ENCODE measurements around the gene ABCB11. TPM values are rescaled to one million over a fixed set of nuclear protein-coding genes. Genes with fewer than 3 reads are reported as not detected.

Gene ABCB11
- total RNA-seq, 3 donors from 2014 or later: under 0.01 to 18.4 (median 0.66) TPM

- intact Hi-C loops (cut with DNase I; ENCODE audit: low total_unique reads): no loop called here
- no peak for DNase-seq (ENCODE audit: low spot score in 2 of 2)
- no peak for TF ChIP-seq POLR2A (IDR thresholded peaks at IDR 0.05)
- TF ChIP-seq CTCF (IDR thresholded peaks at IDR 0.05): no peak
- TF ChIP-seq POLR2AphosphoS5 (IDR thresholded peaks at IDR 0.05): no peak
Measured at GRCh38 chr2:169049142-169049541, 18.0 kb upstream of the ABCB11 start.

DNA sequence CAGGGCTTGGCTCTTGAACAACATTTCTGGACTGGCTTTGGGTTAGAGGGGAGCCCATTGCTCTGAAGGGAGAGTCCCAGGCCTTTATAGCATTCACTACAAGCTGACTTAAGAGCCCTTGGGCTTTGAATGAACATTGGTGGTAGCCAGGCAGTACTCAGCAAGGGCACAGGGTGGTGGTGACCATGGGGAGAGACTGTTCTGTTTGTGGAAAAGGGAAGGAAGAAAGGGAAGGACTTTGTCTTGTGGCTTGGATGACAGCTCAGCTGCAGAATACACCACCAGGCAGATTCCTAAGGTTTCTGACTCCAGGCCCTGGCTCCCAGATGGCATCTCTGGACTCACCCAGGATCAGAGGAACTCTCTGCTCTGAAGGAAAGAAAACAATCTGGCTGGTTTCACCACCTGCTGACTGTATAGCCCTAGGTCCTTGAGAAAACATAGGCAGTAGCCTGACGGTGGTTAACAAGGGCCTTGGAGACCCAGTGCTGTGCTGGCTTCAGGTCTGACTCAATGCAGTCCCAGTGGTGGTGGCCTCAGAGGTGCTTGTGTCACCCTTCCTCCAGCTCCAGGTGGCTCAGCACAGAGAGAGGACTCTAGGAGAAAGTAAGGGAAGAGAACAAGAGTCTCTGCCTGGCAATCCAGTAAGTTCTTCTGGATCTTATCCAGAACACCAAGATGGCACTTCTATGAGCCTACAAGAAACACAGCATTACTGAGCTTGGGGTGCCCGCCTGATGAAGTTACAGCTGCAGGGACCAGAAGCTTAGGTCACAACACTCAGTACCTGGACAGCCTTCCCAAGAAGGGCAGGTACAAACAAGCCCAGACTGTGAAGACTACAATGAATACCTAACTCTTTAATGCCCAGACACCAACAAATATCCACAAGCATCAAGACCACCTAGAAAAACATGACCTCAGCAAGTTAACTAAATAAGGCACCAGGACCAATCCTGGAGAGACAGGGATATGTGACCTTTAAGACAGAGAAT, 16.4 kb upstream of the ABCB11 start:
- intact Hi-C loops (cut with DNase I; ENCODE audit: low total_unique reads): no loop called here
- no peak for DNase-seq (ENCODE audit: low spot score in 2 of 2)
- H3K36me3 ChIP-seq: no peaks in the 10 kb centered on the region

More at GRCh38 chr2:169049142-169049541, 18.0 kb upstream of the ABCB11 start:
- no peak overlapping the region for H3K4me3 ChIP-seq
- no peaks in the 10 kb centered on the region for H3K4me1 ChIP-seq
- no peaks in the 10 kb centered on the region for H3K27me3 ChIP-seq
- H3K36me3 ChIP-seq: no peaks in the 10 kb centered on the region
- H3K9me3 ChIP-seq: peaks cover 0 to 5% of the 10 kb centered on the region in 2 donors
- no peak overlapping the region for H3K27ac ChIP-seq

GRCh38 chr2:169046440-169047151, 15.5 kb upstream of the ABCB11 start:
- H3K27me3 ChIP-seq: no peaks in the 10 kb centered on the region
- no peak for TF ChIP-seq POLR2A (IDR thresholded peaks at IDR 0.05)
- no peak for TF ChIP-seq CTCF (IDR thresholded peaks at IDR 0.05)
- no peak for TF ChIP-seq POLR2AphosphoS5 (IDR thresholded peaks at IDR 0.05)
- no peaks in the 10 kb centered on the region for H3K4me1 ChIP-seq
- intact Hi-C loops (cut with DNase I; ENCODE audit: low total_unique reads): no loop called here
- no peak overlapping the region for H3K4me3 ChIP-seq
- peaks cover 4 to 11% of the 10 kb centered on the region in 2 donors for H3K9me3 ChIP-seq
- H3K27ac ChIP-seq: no peak overlapping the region
- no peaks in the 10 kb centered on the region for H3K36me3 ChIP-seq
- DNase-seq (ENCODE audit: low spot score in 2 of 2): no peak

More for the DNA sequence above, 16.4 kb upstream of the ABCB11 start:
- Histone ChIP-seq H3K4me3 (no peak overlapping the region), H3K4me1 (no peaks in the 10 kb centered on the region), H3K9me3 (peaks cover 4 to 9% of the 10 kb centered on the region in 2 donors), H3K27ac (no peak overlapping the region), H3K27me3 (no peaks in the 10 kb centered on the region)
- TF ChIP-seq CTCF (IDR thresholded peaks at IDR 0.05) (no peak), POLR2AphosphoS5 (IDR thresholded peaks at IDR 0.05) (no peak), POLR2A (IDR thresholded peaks at IDR 0.05) (no peak)

- H3K27me3 ChIP-seq: no peaks in the 10 kb centered on the region
- H3K4me3 ChIP-seq: no peak overlapping the region
- no peaks in the 10 kb centered on the region for H3K4me1 ChIP-seq
- no peak for DNase-seq (ENCODE audit: low spot score in 2 of 2)
- no peaks in the 10 kb centered on the region for H3K36me3 ChIP-seq
- H3K9me3 ChIP-seq: peaks cover 4 to 11% of the 10 kb centered on the region in 2 donors
- TF ChIP-seq POLR2AphosphoS5 (IDR thresholded peaks at IDR 0.05): no peak
- no peak for TF ChIP-seq CTCF (IDR thresholded peaks at IDR 0.05)
- no peak for TF ChIP-seq POLR2A (IDR thresholded peaks at IDR 0.05)
- no peak overlapping the region for H3K27ac ChIP-seq
- intact Hi-C loops (cut with DNase I; ENCODE audit: low total_unique reads): no loop called here
Measured at GRCh38 chr2:169042856-169043255, 11.7 kb upstream of the ABCB11 start.

All from breast epithelium (tissue), 4 donors.